Mesenchymal stem cell (in vitro differentiated cells and primary cell): ENCODE results near the gene MARK1.

ENCODE experiments used
- DNase-seq: peaks from one replicate; pipeline ENCODE4 v3.0.0-alpha.2; 2013
- H2AFZ ChIP-seq: one replicate; pipeline ENCODE4 v1.6.1; 2013; ENCODE audit warnings: low read depth, mild to moderate bottlenecking, control low read depth, inconsistent platforms, low read length, moderate library complexity
- H2AK5ac ChIP-seq: 2 replicates; pipeline ENCODE4 v1.6.1; 2013; ENCODE audit warnings: low read length, moderate library complexity, mild to moderate bottlenecking, inconsistent platforms; ENCODE audit not compliant: severe bottlenecking
- H2BK120ac ChIP-seq: one replicate; pipeline ENCODE4 v1.6.1; 2013; ENCODE audit warnings: low read depth, mild to moderate bottlenecking, inconsistent platforms, low read length, moderate library complexity
- H2BK12ac ChIP-seq, 2 experiments: one replicate each; pipeline ENCODE4 v1.6.1; 2013; ENCODE audit warnings: inconsistent platforms in 2 of 2, low read length in 2 of 2, mild to moderate bottlenecking in 2 of 2, moderate library complexity in 2 of 2, control low read depth in 1 of 2
- H2BK15ac ChIP-seq: one replicate; pipeline ENCODE4 v1.6.1; 2013; ENCODE audit warnings: mild to moderate bottlenecking, low read depth, inconsistent platforms; ENCODE audit not compliant: poor library complexity, severe bottlenecking
- H2BK5ac ChIP-seq: 2 replicates; pipeline ENCODE4 v1.6.1; 2013; ENCODE audit warnings: low read depth, mild to moderate bottlenecking, low read length, control low read depth, inconsistent platforms; ENCODE audit not compliant: poor library complexity, severe bottlenecking
- H3K14ac ChIP-seq, 2 experiments: one replicate each; pipeline ENCODE4 v1.6.1; 2013; ENCODE audit warnings: inconsistent platforms in 2 of 2, low read length in 2 of 2, control low read depth in 1 of 2, mild to moderate bottlenecking in 1 of 2, moderate library complexity in 1 of 2
- H3K18ac ChIP-seq, 2 experiments: one replicate each; pipeline ENCODE4 v1.6.1; 2013; ENCODE audit warnings: inconsistent platforms in 2 of 2, low read length in 2 of 2, control low read depth in 1 of 2, low read depth in 1 of 2, mild to moderate bottlenecking in 1 of 2
- H3K23ac ChIP-seq, 2 experiments: one replicate each; pipeline ENCODE4 v1.6.1; 2013; ENCODE audit warnings: inconsistent platforms in 2 of 2, low read length in 2 of 2, mild to moderate bottlenecking in 2 of 2, moderate library complexity in 2 of 2, control low read depth in 1 of 2
- H3K27ac ChIP-seq: 2 replicates; pipeline ENCODE4 v1.5.1; 2013; ENCODE audit warnings: mild to moderate bottlenecking, moderate library complexity, low read length, control low read depth, inconsistent platforms; ENCODE audit not compliant: poor library complexity, severe bottlenecking
- H3K27me3 ChIP-seq, 2 experiments: 2 replicates each; pipeline versions ENCODE4 v1.6.1 to v1.7.0; 2013; ENCODE audit warnings: low read length in 2 of 2, mild to moderate bottlenecking in 2 of 2, moderate library complexity in 2 of 2, control low read depth in 1 of 2, inconsistent platforms in 1 of 2; ENCODE audit not compliant: control insufficient read depth in 1 of 2, insufficient read depth in 1 of 2
- H3K36me3 ChIP-seq, 2 experiments: 2 replicates each; pipeline versions ENCODE4 v1.6.1 to v1.7.0; 2013; ENCODE audit warnings: low read length in 2 of 2, control low read depth in 1 of 2, inconsistent platforms in 1 of 2, low read depth in 1 of 2, mild to moderate bottlenecking in 1 of 2; ENCODE audit not compliant: insufficient read depth in 2 of 2, control insufficient read depth in 1 of 2
- H3K4ac ChIP-seq, 2 experiments: one replicate each; pipeline ENCODE4 v1.6.1; 2013; ENCODE audit warnings: inconsistent platforms in 2 of 2, low read length in 2 of 2, mild to moderate bottlenecking in 2 of 2, moderate library complexity in 2 of 2, control low read depth in 1 of 2, low read depth in 1 of 2
- H3K4me1 ChIP-seq: 2 replicates; pipeline ENCODE4 v1.6.1; 2013; ENCODE audit warnings: low read depth, low read length, control low read depth; ENCODE audit not compliant: control insufficient read depth, insufficient read depth
- H3K4me2 ChIP-seq: 2 replicates; pipeline ENCODE4 v1.6.1; 2013; ENCODE audit warnings: low read length, mild to moderate bottlenecking, inconsistent platforms; ENCODE audit not compliant: poor library complexity, severe bottlenecking
- H3K4me3 ChIP-seq, 2 experiments: 2 replicates each; pipeline versions ENCODE4 v1.5.1 to v1.7.0; 2013; ENCODE audit warnings: low read length in 2 of 2, mild to moderate bottlenecking in 2 of 2, control low read depth in 1 of 2, low read depth in 1 of 2; ENCODE audit not compliant: insufficient read depth in 1 of 2
- H3K79me1 ChIP-seq: replicated peaks from 2 replicates; pipeline ENCODE4 v1.6.1; 2013; ENCODE audit warnings: mild to moderate bottlenecking, control low read depth, low read length, inconsistent platforms; ENCODE audit not compliant: poor library complexity, severe bottlenecking
- H3K9ac ChIP-seq: 2 replicates; pipeline ENCODE4 v1.7.0; 2013; ENCODE audit warnings: mild to moderate bottlenecking, low read length, moderate library complexity
- H3K9me3 ChIP-seq: 2 replicates; pipeline ENCODE4 v1.7.0; 2013; ENCODE audit warnings: mild to moderate bottlenecking, low read length; ENCODE audit not compliant: control insufficient read depth
- H4K8ac ChIP-seq: one replicate; pipeline ENCODE4 v1.6.1; 2013; ENCODE audit warnings: inconsistent platforms, mild to moderate bottlenecking, low read length, moderate library complexity
- H4K91ac ChIP-seq: one replicate; pipeline ENCODE4 v1.6.1; 2013; ENCODE audit warnings: mild to moderate bottlenecking, low read length, inconsistent platforms
- WGBS: methylation state at CpG from one replicate; pipeline ENCODE4 v1.1.7; 2013; ENCODE audit warnings: mixed read lengths; 5-methylcytosine and 5-hydroxymethylcytosine counted together

The MARK1 gene

GRCh38 chr1:220642285-220642684, 114.3 kb downstream of the MARK1 start:
- WGBS: 93% methylated on average over 4 of the region's 4 CpGs
- no peak overlapping the region for H2AK5ac ChIP-seq

GRCh38 chr1:220652995-220653394, 125.1 kb downstream of the MARK1 start:
- no peak overlapping the region for H3K14ac ChIP-seq
- no peak overlapping the region for H2AFZ ChIP-seq
- H2BK120ac ChIP-seq: no peak overlapping the region
- H3K36me3 ChIP-seq: peaks cover 0 to 15% of the 10 kb centered on the region in 2 experiments
- H4K8ac ChIP-seq: no peak overlapping the region
- H3K4me2 ChIP-seq: no peak overlapping the region
- H2AK5ac ChIP-seq: no peak overlapping the region
- no peaks in the 10 kb centered on the region for H3K9me3 ChIP-seq
- H3K4ac ChIP-seq: no peak overlapping the region
- no peak overlapping the region for H3K18ac ChIP-seq
- H4K91ac ChIP-seq: no peak overlapping the region
- H2BK5ac ChIP-seq: no peak overlapping the region
- H3K4me1 ChIP-seq: no peaks in the 10 kb centered on the region
- H3K79me1 ChIP-seq: no peaks in the 10 kb centered on the region
- DNase-seq: no peak
- WGBS: 97% methylated on average over 11 of the region's 13 CpGs
- H2BK15ac ChIP-seq: no peak overlapping the region
- H3K4me3 ChIP-seq: no peak overlapping the region
- H3K9ac ChIP-seq: no peak overlapping the region
- no peaks in the 10 kb centered on the region for H3K27me3 ChIP-seq
- H2BK12ac ChIP-seq: no peak overlapping the region
- H3K27ac ChIP-seq: no peak overlapping the region
- H3K23ac ChIP-seq: no peak overlapping the region

More at GRCh38 chr1:220642285-220642684, 114.3 kb downstream of the MARK1 start:
- H3K36me3 ChIP-seq: no peaks in the 10 kb centered on the region
- no peak overlapping the region for H2BK120ac ChIP-seq
- H4K8ac ChIP-seq: no peak overlapping the region
- H2AFZ ChIP-seq: no peak overlapping the region
- no peak overlapping the region for H2BK12ac ChIP-seq
- H3K23ac ChIP-seq: no peak overlapping the region
- H3K4ac ChIP-seq: no peak overlapping the region
- H3K4me3 ChIP-seq: no peak overlapping the region
- no peak overlapping the region for H3K4me2 ChIP-seq
- no peaks in the 10 kb centered on the region for H3K9me3 ChIP-seq
- H3K79me1 ChIP-seq: no peaks in the 10 kb centered on the region
- no peak overlapping the region for H3K9ac ChIP-seq
- no peak for DNase-seq
- no peak overlapping the region for H3K27ac ChIP-seq
- no peaks in the 10 kb centered on the region for H3K27me3 ChIP-seq
- peak overlapping the region in 1 of 2 experiments; percentile 57 for H3K14ac ChIP-seq
- H2BK5ac ChIP-seq: no peak overlapping the region
- no peak overlapping the region for H2BK15ac ChIP-seq
- no peaks in the 10 kb centered on the region for H3K4me1 ChIP-seq
- H3K18ac ChIP-seq: no peak overlapping the region
- no peak overlapping the region for H4K91ac ChIP-seq

GRCh38 chr1:220655509-220655908, 127.6 kb downstream of the MARK1 start:
- Histone ChIP-seq H2BK120ac (no peak overlapping the region), H3K79me1 (no peaks in the 10 kb centered on the region), H2BK15ac (no peak overlapping the region), H3K9me3 (no peaks in the 10 kb centered on the region), H3K4me3 (no peak overlapping the region), H4K91ac (no peak overlapping the region), H2BK5ac (no peak overlapping the region), H2BK12ac (no peak overlapping the region), H3K27me3 (no peaks in the 10 kb centered on the region), H3K14ac (no peak overlapping the region), H3K9ac (no peak overlapping the region), H2AK5ac (no peak overlapping the region), H3K4ac (no peak overlapping the region), H3K23ac (no peak overlapping the region), H4K8ac (no peak overlapping the region), H3K27ac (no peak overlapping the region), H3K4me1 (no peaks in the 10 kb centered on the region), H2AFZ (no peak overlapping the region), H3K36me3 (peaks cover 0 to 15% of the 10 kb centered on the region in 2 experiments), H3K4me2 (no peak overlapping the region), H3K18ac (no peak overlapping the region)
- no peak for DNase-seq
- WGBS: 95% methylated on average over 1 of the region's 1 CpG

- no peak overlapping the region for H3K4ac ChIP-seq
- no peak overlapping the region for H2BK15ac ChIP-seq
- H3K9ac ChIP-seq: no peak overlapping the region
- H4K91ac ChIP-seq: no peak overlapping the region
- no peak overlapping the region for H2BK5ac ChIP-seq
- H2BK12ac ChIP-seq: no peak overlapping the region
- H3K4me1 ChIP-seq: no peaks in the 10 kb centered on the region
- DNase-seq: no peak
- no peak overlapping the region for H4K8ac ChIP-seq
- no peak overlapping the region for H3K18ac ChIP-seq
- H2BK120ac ChIP-seq: no peak overlapping the region
- H2AFZ ChIP-seq: no peak overlapping the region
- no peaks in the 10 kb centered on the region for H3K9me3 ChIP-seq
- no peak overlapping the region for H3K4me3 ChIP-seq
- no peaks in the 10 kb centered on the region for H3K79me1 ChIP-seq
- no peak overlapping the region for H2AK5ac ChIP-seq
- H3K14ac ChIP-seq: no peak overlapping the region
- H3K4me2 ChIP-seq: no peak overlapping the region
- no peaks in the 10 kb centered on the region for H3K27me3 ChIP-seq
- no peak overlapping the region for H3K27ac ChIP-seq
- peaks cover 0 to 15% of the 10 kb centered on the region in 2 experiments for H3K36me3 ChIP-seq
- no peak overlapping the region for H3K23ac ChIP-seq
Observed at GRCh38 chr1:220655961-220656740, 128.2 kb downstream of the MARK1 start.
